H1 (cell line): ENCODE results near the gene RMND1. TPM values are rescaled to one million over a fixed set of nuclear protein-coding genes. Genes with fewer than 3 reads are reported as not detected.

Source experiments
- ASH2L ChIP-seq: fragments of 200-600, 300-600 bp; sonication (generic); IDR thresholded peaks from one replicate; pipeline ENCODE4 v1.7.1; 2017; ENCODE audit warnings: low read length
- ATF3 ChIP-seq: IDR thresholded peaks from 2 replicates; pipeline ENCODE4 v1.6.1; 2011; ENCODE audit warnings: low read depth, mild to moderate bottlenecking, low read length; ENCODE audit not compliant: insufficient read depth
- CBX5 ChIP-seq: fragments of 300-800, 300-1000 bp; sonication (generic); IDR thresholded peaks from 2 replicates; pipeline ENCODE4 v1.7.1; 2016; ENCODE audit warnings: antibody characterized with exemption, low read length, low read depth
- CBX8 ChIP-seq: fragments of 300-800, 300-1000 bp; sonication (generic); IDR thresholded peaks from 2 replicates; pipeline ENCODE4 v1.7.1; 2016; ENCODE audit warnings: low read depth, low read length, borderline replicate concordance
- CEBPB ChIP-seq: IDR thresholded peaks from 2 replicates; pipeline ENCODE4 v1.6.1; 2012; ENCODE audit warnings: low read depth, low read length
- CHD2 ChIP-seq: IDR thresholded peaks from 2 replicates; pipeline ENCODE4 v1.6.1; 2012; ENCODE audit warnings: low read length, improper control_type of control experiment
- EGR1 ChIP-seq: IDR thresholded peaks from 2 replicates; pipeline ENCODE4 v1.6.1; 2011; ENCODE audit warnings: low read depth, low read length, borderline replicate concordance
- FOSL1 ChIP-seq: IDR thresholded peaks from 2 replicates; pipeline ENCODE4 v1.6.1; 2011; ENCODE audit warnings: mild to moderate bottlenecking, low read depth, low read length, moderate library complexity; ENCODE audit not compliant: insufficient read depth
- GTF2F1 ChIP-seq: IDR thresholded peaks from 2 replicates; pipeline ENCODE4 v1.6.1; 2012; ENCODE audit warnings: low read depth, low read length, improper control_type of control experiment, borderline replicate concordance
- MAX ChIP-seq: IDR thresholded peaks from 2 replicates; pipeline ENCODE4 v1.6.1; 2012; ENCODE audit warnings: inconsistent platforms
- NRF1 ChIP-seq: IDR thresholded peaks from 2 replicates; pipeline ENCODE4 v1.6.1; 2011; ENCODE audit warnings: mild to moderate bottlenecking, low read depth, low read length, improper control_type of control experiment
- POLR2A ChIP-seq, 2 experiments: IDR thresholded peaks; 1 replicate in 1 of 2; 2 replicates in 1 of 2; pipeline ENCODE4 v1.6.1; 2011; ENCODE audit warnings: low read depth in 2 of 2, low read length in 2 of 2, mild to moderate bottlenecking in 2 of 2; ENCODE audit errors: control extremely low read depth in 1 of 2
- POLR2AphosphoS5 ChIP-seq: IDR thresholded peaks from 2 replicates; pipeline ENCODE4 v1.6.1; 2011; ENCODE audit warnings: low read depth, low read length
- SIN3A ChIP-seq, 2 experiments: IDR thresholded peaks in 1 of 2; conservative IDR thresholded peaks in 1 of 2; 2 replicates each; pipeline ENCODE4 v1.6.1; 2011 to 2012; ENCODE audit warnings: low read length in 2 of 2, improper control_type of control experiment in 1 of 2, low read depth in 1 of 2, mild to moderate bottlenecking in 1 of 2
- SIRT6 ChIP-seq: IDR thresholded peaks from one replicate; pipeline ENCODE4 v1.7.1; 2012; ENCODE audit warnings: low read length, inconsistent platforms
- SP1 ChIP-seq: IDR thresholded peaks from 2 replicates; pipeline ENCODE4 v1.6.1; 2011; ENCODE audit warnings: low read depth, low read length
- SP4 ChIP-seq: IDR thresholded peaks from 2 replicates; pipeline ENCODE4 v1.6.1; 2012; ENCODE audit warnings: low read length, inconsistent platforms
- TAF7 ChIP-seq: optimal IDR thresholded peaks from 2 replicates; pipeline ENCODE3; 2011; ENCODE audit warnings: low read depth, mild to moderate bottlenecking, inconsistent platforms, low read length, moderate library complexity, borderline replicate concordance
- TBP ChIP-seq: IDR thresholded peaks from 2 replicates; pipeline ENCODE4 v1.6.1; 2011; ENCODE audit warnings: low read depth, low read length, improper control_type of control experiment
- ZNF274 ChIP-seq: IDR thresholded peaks from 2 replicates; pipeline ENCODE4 v1.7.0; 2012; ENCODE audit warnings: low read length, borderline replicate concordance; ENCODE audit errors: extremely low read depth
- polyA plus RNA-seq, 7 experiments: library from polyadenylated mRNA; depleted of rRNA in 3 of 7; stranded (reverse) in 5 of 7; unstranded in 2 of 7; fragments of >200 nt in 5 of 7; fragments of 200-250 nt in 2 of 7; gene quantifications; 1 replicate in 5 of 7; 2 replicates in 1 of 7; 4 replicates in 1 of 7; pipeline versions ENCODE4 v1.2.1 to v1.2.3, GENCODE V29; 2011 to 2013; ENCODE audit warnings: missing spikeins in 2 of 7, mixed read lengths in 2 of 7
- total RNA-seq: library from RNA; stranded (reverse); fragmentation: NEBNext Ultra II Directional; extraction: Animal tissue kit (Norgen Biotek cat#: 25700); gene quantifications from 2 replicates; pipeline ENCODE4 v1.2.1, GENCODE V29; 2021
- TF ChIP-seq, protein P1 (sequence below): IDR thresholded peaks from 2 replicates; pipeline ENCODE4 v1.6.1; 2011; ENCODE audit warnings: low read length, improper control_type of control experiment
- TF ChIP-seq, protein P2 (sequence below): IDR thresholded peaks from 2 replicates; pipeline ENCODE4 v1.6.1; 2012; ENCODE audit warnings: inconsistent platforms

RMND1 gene
- total and polyA plus RNA-seq, 2 of the 8 experiments (the other 6 are each of a cell fraction or from before 2014, with no cell fraction given) = 7.3 to 21.9 TPM

GRCh38 chr6:151390276-151390850, 61.6 kb downstream of the RMND1 start (continued):
- TF ChIP-seq ATF3 (no peak), CBX8 (no peak), SIN3A (conservative IDR thresholded peaks at IDR 0.05 in 1 of 2, IDR thresholded peaks at IDR 0.05 in 1 of 2; ENCODE audit: low read depth in 1 of 2, low read length in 2 of 2) (peak in 1 of 2 experiments; percentile 27; a peak in 2 of 4 replicates), FOSL1 (no peak; the same call in 1 of the 2 replicates), MAX (peak; percentile 52; the same call in 1 of the 2 replicates), CHD2 (peak; percentile 97), SIRT6 (no peak), CEBPB (no peak), EGR1 (peak; percentile 96), SP4 (peak; percentile 18; the same call in 1 of the 2 replicates), SP1 (0 out of 2 replicates have a peak, but pooled peaks have one; percentile 43), ZNF274 (no peak), POLR2AphosphoS5 (peak; percentile 90; the same call in 1 of the 2 replicates), TBP (peak; percentile 80), CBX5 (no peak), TAF7 (peak; percentile 69), NRF1 (peak; percentile 53), ASH2L (no peak), GTF2F1 (no peak; the same call in 1 of the 2 replicates), POLR2A (IDR thresholded peaks at IDR 0.05; ENCODE audit: control extremely low read depth in 1 of 2, low read depth in 2 of 2, low read length in 2 of 2) (peak in 1 of 2 experiments; percentile 89; a peak in 1 of 3 replicates)
- TF ChIP-seq, protein P1, sequence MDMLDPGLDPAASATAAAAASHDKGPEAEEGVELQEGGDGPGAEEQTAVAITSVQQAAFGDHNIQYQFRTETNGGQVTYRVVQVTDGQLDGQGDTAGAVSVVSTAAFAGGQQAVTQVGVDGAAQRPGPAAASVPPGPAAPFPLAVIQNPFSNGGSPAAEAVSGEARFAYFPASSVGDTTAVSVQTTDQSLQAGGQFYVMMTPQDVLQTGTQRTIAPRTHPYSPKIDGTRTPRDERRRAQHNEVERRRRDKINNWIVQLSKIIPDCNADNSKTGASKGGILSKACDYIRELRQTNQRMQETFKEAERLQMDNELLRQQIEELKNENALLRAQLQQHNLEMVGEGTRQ = no peak
- TF ChIP-seq, protein P2, sequence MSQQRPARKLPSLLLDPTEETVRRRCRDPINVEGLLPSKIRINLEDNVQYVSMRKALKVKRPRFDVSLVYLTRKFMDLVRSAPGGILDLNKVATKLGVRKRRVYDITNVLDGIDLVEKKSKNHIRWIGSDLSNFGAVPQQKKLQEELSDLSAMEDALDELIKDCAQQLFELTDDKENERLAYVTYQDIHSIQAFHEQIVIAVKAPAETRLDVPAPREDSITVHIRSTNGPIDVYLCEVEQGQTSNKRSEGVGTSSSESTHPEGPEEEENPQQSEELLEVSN = no peak
- TF ChIP-seq, all 59 proteins: peak for 14
